DMS53 treated with DMSO at 0.1 percent for 48 hours (cell line): ENCODE measurements around the gene COBLL1.

Source experiments
- DNase-seq: peaks from one replicate; lab custom pipeline; 2025; ENCODE audit not compliant: unreplicated experiment; lab: John Stamatoyannopoulos, UW

The COBLL1 gene

DNA sequence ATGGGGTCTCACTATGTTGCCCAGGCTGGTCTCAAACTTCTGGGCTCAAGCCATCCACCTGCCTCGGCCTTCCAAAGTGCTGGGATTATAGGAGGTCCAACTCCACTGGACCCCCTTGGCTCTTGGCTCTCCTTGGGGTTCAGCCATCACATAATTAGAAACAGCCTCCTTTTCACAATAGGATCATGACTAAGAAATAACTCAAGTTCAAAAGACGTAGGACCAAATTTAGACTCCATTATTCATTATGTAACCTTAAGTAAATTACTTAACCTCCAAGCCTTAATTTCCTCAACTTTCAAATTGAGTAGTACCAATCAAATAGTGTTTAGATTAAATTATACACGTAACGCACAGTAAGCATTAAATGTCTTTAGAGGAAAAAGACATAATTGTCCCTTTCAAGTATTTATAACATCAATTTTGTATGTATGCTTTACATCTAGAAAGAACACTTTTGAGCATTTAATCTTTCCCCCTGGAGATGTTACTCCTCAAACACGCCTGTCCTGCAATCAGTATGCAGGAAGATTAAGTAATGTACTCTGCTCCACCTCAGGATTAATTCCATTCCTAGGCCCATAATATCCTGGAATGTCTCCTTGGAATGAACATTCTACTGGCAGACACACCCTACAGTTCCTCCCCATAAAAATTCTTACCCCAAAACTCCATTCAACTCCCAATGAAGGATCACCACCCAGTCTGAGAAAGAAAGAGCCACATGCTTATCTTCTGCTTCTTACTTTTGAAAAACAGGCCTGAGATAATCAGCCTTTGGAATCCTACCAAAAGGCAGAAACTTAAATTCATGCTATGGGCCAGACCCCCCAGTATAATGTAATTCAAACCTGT is 49.1 kb downstream of the COBLL1 start:
- no peak for DNase-seq

DNA sequence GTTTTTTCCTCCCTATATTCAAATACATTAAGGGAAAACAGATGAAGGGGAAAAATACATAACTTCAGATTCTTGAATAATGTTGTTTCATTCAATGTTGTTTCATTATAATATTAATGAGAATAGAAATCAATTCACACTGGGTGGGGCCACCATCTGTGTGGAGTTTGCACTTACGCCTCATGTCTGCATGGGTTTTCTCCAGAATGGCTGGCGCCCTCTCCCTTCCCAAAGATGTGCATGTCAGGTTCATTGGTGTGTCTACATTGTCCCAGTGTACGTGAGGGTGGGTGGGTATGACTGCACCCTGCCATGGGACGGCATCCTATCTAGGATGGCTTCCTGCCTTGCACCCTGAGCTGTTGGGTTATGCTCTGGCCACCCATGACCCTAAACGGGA is 51.7 kb downstream of the COBLL1 start:
- DNase-seq = no peak

DNA sequence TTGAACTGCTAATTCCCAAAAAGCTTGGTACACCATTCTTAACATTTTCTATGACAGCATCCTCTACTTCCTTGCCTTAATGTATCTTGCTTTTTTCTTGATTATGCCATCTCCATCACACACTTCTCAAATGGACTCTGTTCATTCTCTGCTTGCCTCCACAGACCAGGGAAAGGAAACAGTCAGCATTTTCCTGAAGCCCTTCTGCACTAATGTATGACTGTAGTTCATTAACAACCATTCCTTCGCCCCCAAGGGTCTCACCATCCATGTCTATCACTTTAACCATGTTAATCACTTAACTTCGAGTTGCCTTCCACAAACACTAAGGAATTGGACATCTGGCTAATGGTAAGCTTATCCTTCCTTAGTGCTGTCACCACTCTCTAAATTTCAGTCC is 54.8 kb downstream of the COBLL1 start:
- no peak for DNase-seq

DNA sequence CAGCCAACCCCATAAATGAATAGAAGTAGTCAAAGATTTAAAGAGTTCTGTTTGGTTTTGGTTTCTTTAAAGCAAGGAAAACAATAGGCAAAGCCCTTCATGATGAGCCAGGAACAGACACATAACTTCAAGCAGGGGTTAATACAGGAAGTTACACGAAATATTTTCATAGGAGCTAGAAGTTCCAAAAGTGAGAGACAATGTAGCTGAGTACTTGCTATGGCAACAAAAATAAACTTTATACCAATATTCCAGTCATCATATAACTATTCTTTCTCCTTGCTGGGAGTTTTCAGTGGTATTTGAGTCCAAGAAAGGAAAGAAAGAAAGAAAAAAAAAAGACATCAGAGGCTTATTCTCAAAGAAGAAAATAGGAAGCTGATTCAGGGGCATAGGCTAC is 56.2 kb downstream of the COBLL1 start:
- no peak for DNase-seq

DNA sequence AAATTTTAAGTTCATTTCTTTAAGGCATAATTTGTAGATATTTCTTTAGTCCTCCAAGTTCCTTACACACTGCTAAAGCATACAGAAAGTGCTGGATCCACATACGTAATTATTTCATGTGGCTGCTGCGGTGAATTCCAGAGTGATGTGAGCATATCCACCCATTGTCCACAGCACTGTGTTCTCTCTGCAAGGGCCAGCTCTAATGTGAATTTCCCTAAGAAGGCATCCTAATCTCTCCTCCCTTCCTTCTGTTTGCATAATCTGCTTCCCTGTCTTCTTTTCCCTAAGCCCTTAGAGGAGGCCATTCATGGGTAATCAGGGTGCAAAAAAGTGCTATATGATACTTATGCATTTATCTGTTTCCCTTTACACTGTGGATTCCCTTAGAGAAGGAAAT is 57.2 kb downstream of the COBLL1 start:
- no peak for DNase-seq

DNA sequence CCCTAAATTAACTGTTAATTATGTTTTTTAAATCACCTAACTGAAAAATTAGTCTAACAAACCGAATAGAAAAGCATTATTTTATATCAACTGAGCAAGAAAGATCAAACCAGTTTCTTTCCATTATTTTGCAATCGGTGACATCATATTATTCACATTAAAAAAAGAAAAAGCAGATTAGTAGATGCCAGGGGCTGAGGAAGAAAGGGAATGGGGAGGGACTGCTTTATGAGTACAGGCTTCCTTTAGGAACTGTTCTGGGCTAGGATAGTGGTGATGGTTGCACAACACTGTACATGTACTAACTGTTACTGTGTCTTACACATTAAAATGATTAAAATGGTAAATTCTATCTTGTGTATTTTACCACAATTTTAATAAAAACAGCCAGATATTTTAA is 59.3 kb downstream of the COBLL1 start:
- DNase-seq = no peak

DNA sequence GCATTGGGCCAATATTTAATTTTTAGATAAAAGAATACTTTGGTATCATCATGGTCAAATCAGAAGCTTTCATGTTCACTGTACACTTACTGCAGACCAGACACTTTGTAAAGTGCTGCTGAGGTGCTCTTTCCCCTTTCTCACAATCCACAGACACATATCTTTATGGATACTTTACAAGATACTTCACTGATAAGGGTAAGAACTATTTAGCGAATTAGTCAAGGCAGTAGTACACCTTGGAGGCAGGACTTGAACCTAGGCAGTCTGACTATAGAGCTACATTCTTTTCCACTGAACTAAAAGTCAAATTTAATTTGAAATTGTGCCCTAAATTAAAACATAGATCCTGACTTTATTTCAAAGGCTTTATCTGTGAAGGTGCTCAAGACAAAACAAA is 60.2 kb downstream of the COBLL1 start:
- no peak for DNase-seq

DNA sequence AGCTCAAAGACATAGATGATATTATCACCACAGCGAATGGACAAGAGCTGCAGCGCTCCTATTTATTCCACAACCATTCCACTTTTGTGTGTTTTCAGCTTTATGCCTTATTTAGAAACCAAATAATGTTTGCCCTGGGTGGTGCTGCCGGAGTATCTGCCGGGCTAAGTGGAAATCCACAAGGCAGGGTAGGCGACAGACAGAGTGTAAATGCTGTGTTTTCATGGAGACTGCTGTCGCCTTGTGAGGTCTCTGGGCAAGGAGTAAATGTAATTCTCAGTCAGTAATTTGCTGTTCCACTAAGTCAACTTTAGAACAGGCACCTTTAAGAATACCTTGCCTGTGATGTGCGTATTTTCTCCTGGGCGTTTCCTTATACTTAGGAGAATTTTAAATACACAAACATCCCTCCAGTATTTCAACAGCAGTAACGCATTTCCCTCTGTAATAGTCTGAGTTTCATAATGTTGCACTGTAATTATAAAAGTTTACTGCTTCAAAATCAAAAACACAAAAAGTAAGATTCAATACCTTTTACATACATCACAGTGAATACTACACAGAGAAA is 60.9 kb downstream of the COBLL1 start:
- DNase-seq = no peak

DNA sequence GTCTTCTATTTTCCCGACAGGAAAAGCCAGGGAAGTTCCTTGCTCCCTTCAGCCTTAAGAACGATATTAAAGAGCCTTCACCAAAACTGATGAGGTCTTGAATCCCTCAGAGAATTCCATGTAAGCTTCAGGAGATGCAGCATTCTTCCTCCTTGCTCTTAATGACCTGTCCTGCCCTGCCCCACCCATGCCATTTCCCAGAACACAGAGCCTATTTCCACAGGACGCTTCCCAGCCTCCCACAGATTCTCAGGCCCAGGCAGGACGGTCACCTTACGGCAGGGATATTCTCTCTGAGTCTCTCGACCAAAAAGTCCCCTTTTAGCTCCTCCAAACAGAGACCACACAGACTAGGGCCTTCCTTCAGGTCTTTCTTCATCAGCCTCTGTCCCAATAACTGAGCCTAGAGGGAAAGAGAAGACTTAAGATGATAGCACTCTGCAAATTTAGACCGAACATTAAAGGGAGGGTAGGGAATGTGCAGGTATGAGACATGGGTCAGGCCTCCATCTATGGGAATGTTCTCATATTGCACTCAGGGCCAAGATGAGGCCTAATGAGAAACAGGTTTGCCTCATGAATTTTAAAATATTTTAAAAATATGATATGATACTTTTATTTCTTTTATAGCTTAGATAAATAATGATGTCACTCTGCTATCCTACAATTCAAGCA is 62.1 kb downstream of the COBLL1 start:
- DNase-seq = no peak

DNA sequence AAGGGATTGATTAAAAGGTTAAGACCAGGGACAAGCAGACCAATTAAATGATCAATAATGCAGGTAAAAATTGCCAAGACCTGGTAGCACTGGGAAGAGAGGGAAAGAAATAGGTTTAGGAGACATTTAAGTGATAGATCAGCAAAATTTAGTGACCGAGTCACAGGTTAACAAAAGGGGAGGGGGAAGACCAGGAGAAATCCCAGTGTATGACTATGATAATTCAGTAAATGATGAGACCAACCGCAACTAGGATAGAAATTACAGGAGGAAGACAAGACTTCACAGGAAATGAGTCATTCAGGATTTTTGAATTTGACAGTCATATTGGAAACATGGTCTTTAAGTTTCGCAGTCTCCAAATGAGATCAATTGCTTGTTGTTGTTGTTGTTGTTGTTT is 62.9 kb downstream of the COBLL1 start:
- no peak for DNase-seq

DNA sequence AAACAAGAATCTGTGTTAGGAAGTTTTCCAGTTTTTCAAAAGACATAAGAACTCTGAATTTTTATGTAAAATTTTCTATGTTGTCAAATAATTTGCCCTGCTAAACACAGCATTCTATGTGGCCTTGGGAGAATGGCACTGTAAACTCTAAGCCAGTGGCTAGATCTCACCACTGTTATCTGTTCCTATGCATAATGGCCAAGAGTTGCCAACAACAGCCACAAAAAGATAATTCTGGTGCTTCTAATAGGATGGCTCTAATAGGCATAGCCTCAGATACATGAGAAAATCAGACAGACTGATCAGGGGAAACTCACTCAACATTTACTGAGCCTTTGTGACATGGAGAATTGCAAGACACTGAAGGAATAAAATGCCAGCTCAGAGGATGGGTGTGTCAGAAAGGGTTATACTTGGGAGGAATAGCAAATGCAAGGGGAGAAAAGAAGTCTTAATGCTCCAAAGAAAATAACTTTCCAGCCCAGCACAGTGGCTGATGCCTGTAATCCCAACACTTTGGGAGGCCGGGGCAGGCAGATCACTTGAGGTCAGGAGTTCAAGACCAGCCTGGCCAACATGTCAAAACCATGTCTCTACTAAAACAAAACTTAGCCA is 63.7 kb downstream of the COBLL1 start:
- DNase-seq = no peak

DNA sequence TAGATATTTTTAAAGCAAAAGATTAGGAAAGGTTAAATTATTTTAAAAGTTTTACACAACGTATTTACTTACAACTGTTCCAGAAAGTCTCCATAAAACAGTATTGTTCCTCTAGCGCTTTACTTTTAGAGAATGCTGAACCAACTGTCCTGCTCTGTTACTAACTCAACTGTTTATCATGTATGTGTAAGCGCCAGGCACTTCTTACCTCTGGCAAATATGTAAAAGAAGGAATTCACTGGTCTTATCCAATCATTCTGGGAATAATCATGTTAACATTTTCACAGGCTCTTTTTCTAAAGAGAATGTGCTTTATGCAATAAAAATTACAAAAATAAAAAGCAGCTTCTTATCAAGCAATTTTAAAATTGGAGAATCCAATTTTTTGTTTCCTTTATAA is 68.0 kb downstream of the COBLL1 start:
- no peak for DNase-seq

DNA sequence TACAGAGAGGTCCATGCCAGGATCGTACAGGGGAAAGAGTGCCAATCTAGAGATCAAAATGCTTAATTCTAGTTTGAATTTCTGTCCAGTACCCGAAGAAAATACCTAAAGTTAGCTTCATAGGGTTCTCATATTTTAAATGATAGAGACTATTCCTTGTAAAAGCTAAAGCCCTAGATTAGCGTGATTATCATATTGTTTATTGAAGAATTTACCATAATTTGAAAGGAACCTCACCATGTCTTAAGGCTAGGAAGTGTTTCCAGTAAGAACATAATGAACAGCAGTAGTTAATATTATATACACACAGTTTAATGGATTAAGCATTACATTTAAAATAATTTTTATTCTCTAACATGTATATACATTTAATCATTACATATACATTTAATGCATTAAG is 68.5 kb downstream of the COBLL1 start:
- no peak for DNase-seq

DNA sequence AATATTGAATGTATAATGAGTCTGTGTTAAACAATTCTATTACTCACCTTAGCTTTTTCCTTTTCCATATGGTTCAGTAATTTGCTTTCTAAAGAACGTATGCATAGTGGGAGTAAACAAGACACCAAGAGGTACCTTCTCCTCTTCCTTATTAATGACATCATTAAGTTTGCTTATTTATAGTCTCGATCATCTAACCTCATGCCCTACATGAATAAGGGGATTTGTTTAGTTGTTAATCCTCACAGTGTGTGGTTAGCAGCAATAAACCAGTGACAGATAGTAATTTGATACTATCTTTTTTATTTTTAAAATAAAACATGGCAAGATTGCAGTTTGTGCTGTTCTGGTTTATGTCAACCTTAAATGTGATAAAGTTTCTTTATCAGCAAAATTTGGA is 69.7 kb downstream of the COBLL1 start:
- DNase-seq = peak; percentile 53

DNA sequence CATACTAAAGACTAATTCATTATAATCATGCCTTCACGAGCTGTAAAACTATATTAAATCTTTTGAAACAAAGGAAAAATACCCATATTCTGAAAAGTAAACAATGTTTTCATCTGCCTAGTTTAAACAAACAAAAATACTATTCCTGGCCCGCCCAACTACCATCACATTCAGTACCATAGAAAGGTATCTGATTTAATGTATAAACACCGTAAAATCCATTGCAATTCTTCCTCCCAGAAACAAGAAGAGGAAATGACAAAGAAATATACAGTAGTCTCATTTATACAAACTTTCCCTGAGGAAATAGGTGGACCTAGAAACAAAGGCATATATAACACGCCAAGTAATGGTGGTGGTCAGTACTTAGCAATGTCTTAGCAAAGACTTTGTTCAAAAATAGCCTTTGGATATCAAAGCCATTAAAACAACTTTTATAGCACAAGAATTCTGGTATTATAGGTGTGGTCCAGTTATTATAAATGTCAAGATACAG is 71.2 kb downstream of the COBLL1 start:
- DNase-seq = no peak

DNA sequence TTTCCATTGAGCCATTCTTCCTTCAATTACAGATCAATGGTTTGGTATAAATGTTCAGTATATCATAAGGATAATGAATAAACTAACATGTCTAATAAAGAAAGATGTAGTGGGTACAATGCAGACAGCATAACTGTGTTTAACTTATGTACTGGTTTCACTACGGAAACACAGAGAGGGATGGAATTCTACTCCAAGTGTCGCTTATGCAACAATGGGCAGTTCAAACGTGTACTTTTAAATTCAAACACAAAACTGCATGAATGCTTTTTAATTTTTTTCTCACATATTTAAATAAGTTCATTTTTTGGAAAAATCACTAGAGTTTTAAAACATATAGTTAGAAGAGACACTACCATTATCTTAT is 74.7 kb downstream of the COBLL1 start:
- no peak for DNase-seq

DNA sequence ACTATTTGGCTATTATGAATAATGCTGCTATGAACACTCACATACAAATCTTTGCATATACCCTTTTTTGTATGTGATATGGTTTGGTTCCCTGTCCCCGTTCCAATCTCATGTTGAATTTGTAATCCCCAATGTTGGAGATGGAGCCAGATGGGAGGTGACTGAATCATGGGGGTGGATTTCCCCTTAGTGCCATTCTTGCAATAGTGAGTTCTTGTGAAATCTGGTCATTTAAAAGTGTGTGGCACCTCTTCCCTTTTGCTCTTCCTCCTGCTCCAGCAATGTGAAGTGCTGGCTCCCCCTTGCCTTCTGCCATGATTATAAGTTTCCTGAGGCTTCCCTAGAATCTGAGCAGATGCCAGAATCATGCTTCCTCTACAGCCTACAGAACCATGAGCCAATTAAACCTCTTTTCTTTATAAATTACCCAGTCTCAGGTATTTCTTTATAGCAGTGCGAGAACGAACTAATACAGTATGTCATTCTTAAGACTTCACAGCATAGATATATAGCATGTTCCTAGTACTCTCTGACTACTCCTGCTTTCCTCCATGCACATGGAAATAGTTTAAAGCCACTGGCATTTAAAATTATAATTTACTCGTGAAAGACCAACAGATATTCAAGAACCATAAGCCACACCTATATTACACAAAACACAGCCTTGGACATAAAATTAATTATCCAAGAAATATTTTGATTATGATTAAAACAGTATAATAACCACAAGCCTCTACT is 75.2 kb downstream of the COBLL1 start:
- DNase-seq = no peak

DNA sequence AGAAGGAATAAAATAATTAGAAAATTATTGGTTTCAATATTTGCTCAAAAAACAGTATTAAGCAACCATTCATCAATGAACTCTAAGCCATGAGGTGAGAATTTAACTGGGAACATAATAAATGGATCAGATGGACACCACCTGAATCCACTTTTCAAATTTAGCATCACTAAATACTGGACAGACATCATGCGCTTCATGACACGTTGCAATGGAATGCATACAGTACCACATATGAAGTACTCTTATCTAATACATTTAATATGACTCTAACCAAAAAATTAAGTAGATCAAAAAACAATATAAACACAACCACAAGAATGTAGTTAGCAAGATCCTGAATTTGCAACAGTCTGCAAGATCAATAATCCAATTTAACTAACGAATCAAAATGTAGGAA is 76.6 kb downstream of the COBLL1 start:
- no peak for DNase-seq

DNA sequence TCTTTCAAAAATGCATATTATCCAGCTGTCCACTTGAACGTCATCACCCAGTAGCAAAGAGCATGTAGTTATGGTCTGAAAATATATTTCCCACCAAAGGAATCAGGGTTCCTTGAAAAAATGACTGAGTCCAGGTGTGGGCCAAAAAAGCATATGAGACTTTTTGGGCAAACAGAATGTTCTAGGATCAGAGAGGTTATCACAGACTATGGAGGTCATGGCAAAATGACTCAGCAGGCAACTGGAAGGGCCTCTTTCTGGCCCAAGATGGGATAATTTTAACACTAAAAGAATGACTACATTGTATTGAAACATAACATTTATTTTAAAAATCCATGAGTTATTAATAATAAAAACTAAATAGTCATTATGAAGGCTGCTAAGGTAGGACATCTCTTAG is 77.1 kb downstream of the COBLL1 start:
- no peak for DNase-seq

DNA sequence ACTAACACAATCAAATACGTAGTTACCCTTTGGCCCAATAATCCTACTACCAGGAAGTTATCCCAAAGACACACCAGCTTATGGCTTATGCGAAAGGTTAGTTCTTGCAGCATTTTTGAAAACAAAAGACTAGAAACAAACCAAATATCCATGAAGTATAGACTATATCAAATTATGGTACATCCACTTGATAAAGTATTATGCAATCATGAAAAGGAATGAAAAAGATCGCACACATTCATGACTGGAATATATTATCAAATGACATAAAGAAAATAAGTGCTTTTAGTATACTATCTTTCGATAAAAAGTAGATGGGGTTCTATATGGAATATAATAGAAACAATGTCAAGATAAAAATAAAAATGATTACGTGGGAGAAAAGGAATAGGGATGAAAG is 78.2 kb downstream of the COBLL1 start:
- no peak for DNase-seq
